ENCODE measurements around the gene KISS1R.

GRCh38 chr19:956766-957440 lies 39.8 kb downstream of the KISS1R start:
- TF ChIP-seq CTCF (IDR thresholded peaks at IDR 0.05; ENCODE audit: low read length) (no peak), EZH2 (IDR thresholded peaks at IDR 0.05; ENCODE audit: borderline replicate concordance, low read length) (no peak)
